ENCODE results near the gene KIAA1328.

Gene KIAA1328

GRCh38 chr18:37230768-37231167 lies 401.8 kb downstream of the KIAA1328 start:
- DNase-seq, result no peak

- DNase-seq, result no peak
Measured at GRCh38 chr18:37231251-37231650, 402.3 kb downstream of the KIAA1328 start.

- DNase-seq, result no peak
Measured at GRCh38 chr18:37235583-37235982, 406.7 kb downstream of the KIAA1328 start.

GRCh38 chr18:37238282-37239108 lies 409.6 kb downstream of the KIAA1328 start:
- DNase-seq, result no peak

GRCh38 chr18:37242091-37242490 lies 413.2 kb downstream of the KIAA1328 start:
- DNase-seq, result no peak

GRCh38 chr18:37242826-37243560 lies 414.1 kb downstream of the KIAA1328 start:
- no peak for DNase-seq

GRCh38 chr18:37243741-37244140 lies 414.8 kb downstream of the KIAA1328 start:
- DNase-seq, result no peak

GRCh38 chr18:37244618-37245017 lies 415.7 kb downstream of the KIAA1328 start:
- no peak for DNase-seq

- DNase-seq, result no peak
Measured at GRCh38 chr18:37246779-37247340, 417.9 kb downstream of the KIAA1328 start.

GRCh38 chr18:37247497-37248161 lies 418.7 kb downstream of the KIAA1328 start:
- no peak for DNase-seq

GRCh38 chr18:37248281-37248680 lies 419.4 kb downstream of the KIAA1328 start:
- no peak for DNase-seq

- DNase-seq, result no peak
Measured at GRCh38 chr18:37249171-37249886, 420.4 kb downstream of the KIAA1328 start.

- DNase-seq, result no peak
Measured at GRCh38 chr18:37249895-37250618, 421.1 kb downstream of the KIAA1328 start.

- DNase-seq, result no peak
Measured at GRCh38 chr18:37251679-37252078, 422.8 kb downstream of the KIAA1328 start.

GRCh38 chr18:37252342-37252741 lies 423.4 kb downstream of the KIAA1328 start:
- DNase-seq, result no peak

- DNase-seq, result no peak
Measured at GRCh38 chr18:37252854-37253393, 424.0 kb downstream of the KIAA1328 start.

- no peak for DNase-seq
Measured at GRCh38 chr18:37253394-37254235, 424.7 kb downstream of the KIAA1328 start.

- DNase-seq, result no peak
Measured at GRCh38 chr18:37254236-37254754, 425.4 kb downstream of the KIAA1328 start.

GRCh38 chr18:37254973-37255372 lies 426.0 kb downstream of the KIAA1328 start:
- no peak for DNase-seq

- no peak for DNase-seq
Measured at GRCh38 chr18:37258131-37258530, 429.2 kb downstream of the KIAA1328 start.
